Dendritic cell treated with granulocyte-macrophage colony-stimulating factor and Interleukin-4, amounts not matched to agents 40 ng/mL and 50 ng/mL, for 4 days (primary cell): ENCODE measurements around the gene PHEX.

Experiments used
- H3K27ac Mint-ChIP-seq: one replicate; pipeline ENCODE4 v1.8.0; 2022; ENCODE audit warnings: mild to moderate bottlenecking, mixed read lengths
- H3K27me3 Mint-ChIP-seq: one replicate; pipeline ENCODE4 v1.8.0; 2022; ENCODE audit warnings: mild to moderate bottlenecking, mixed read lengths
- H3K36me3 Mint-ChIP-seq: one replicate; pipeline ENCODE4 v1.8.0; 2022; ENCODE audit warnings: low read depth, mixed read lengths
- H3K4me1 Mint-ChIP-seq: one replicate; pipeline ENCODE4 v1.8.0; 2022; ENCODE audit warnings: low read depth, mixed read lengths
- H3K4me3 Mint-ChIP-seq: one replicate; pipeline ENCODE4 v1.8.0; 2022; ENCODE audit warnings: mild to moderate bottlenecking, moderate library complexity, mixed read lengths
- H3K9me3 Mint-ChIP-seq: one replicate; pipeline ENCODE4 v1.8.0; 2022; ENCODE audit warnings: mixed read lengths
- intact Hi-C: fragments of 100-400 bp; cut with micrococcal nuclease; formaldehyde crosslinking; loops from one replicate; pipeline ENCODE4 v1.15.0; 2022

PHEX gene

GRCh38 chrX:22164770-22165388, 132.8 kb downstream of the PHEX start:
- Mint-ChIP-seq H3K27ac (no peak overlapping the region), H3K4me1 (no peaks in the 10 kb centered on the region), H3K9me3 (no peaks in the 10 kb centered on the region), H3K27me3 (no peaks in the 10 kb centered on the region), H3K36me3 (no peaks in the 10 kb centered on the region), H3K4me3 (no peak overlapping the region)
- intact Hi-C loops = no loop called here

DNA sequence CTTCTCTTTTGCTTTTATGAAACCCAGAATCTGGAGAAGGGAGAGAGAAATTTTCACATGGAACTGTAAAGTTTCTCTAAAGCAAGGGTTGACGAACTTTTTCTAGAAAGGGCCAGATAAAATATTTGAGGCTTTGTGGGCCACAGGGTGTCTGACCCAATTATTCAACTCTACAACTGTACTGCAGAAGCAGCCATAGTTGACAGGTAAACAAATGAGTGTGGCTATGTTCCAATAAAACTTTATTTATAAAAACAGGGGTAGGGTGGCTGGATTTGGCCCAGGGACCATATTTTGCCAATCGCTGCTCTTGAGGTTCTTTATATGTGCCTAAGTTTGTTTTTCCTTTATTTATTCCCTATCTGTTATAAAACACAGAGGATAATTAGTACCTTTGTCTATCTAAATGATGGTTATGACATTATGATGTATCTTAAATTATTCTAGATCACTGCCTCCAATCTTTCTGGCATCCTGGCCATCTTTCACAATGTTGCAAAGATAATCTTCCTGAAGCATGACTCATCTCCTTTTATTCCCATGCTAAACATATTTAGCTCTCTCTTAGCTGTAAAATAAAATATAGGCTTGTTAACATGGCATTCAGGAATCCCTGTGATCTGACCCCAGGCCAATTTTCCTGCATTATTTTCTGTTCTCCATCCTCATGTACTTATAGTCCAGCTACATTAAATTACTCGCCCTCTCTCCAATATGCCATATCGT, 133.8 kb downstream of the PHEX start:
- no peaks in the 10 kb centered on the region for H3K27me3 Mint-ChIP-seq
- no peaks in the 10 kb centered on the region for H3K36me3 Mint-ChIP-seq
- H3K9me3 Mint-ChIP-seq = no peaks in the 10 kb centered on the region
- no peaks in the 10 kb centered on the region for H3K4me1 Mint-ChIP-seq
- no peak overlapping the region for H3K4me3 Mint-ChIP-seq
- no peak overlapping the region for H3K27ac Mint-ChIP-seq
- intact Hi-C loops = no loop called here

DNA sequence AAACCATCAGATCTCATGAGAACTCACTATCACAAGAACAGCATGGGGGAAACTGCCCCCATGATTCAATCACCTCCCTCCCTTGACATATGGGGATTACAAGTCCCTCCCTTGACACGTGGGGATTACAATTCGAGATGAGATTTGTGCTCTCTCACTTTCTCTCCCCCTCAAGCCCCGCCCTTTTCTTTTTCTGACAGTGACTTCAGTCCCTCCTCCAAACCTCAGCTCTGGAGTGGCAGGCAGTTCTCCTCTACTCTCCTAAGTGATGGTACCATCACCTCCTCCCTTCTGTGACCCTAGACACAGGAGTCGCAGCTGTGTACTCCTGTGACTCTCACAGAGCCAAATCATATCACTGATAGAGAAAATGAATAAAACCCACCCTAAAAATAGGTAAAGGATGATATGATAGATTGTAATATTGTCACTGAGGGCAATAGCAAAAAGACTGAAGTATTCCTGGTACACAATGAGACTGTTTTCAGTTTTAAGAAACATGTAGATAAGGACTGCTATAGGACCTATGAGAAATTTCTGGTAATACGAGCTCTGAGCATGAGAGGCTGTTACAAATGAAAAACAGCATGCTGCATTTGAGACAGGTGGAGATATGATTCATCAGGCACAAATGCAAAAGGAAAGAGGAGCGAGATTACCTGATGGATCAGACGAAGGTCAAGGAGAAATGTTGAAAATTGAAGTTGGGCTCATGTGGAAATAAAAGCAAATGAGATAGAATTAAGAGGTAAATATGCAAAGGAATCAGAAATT, 139.3 kb downstream of the PHEX start:
- Mint-ChIP-seq H3K9me3 (no peaks in the 10 kb centered on the region), H3K27me3 (peaks cover 1% of the 10 kb centered on the region), H3K4me3 (no peak overlapping the region), H3K27ac (no peak overlapping the region), H3K36me3 (no peaks in the 10 kb centered on the region), H3K4me1 (no peaks in the 10 kb centered on the region)
- intact Hi-C loops = no loop called here

GRCh38 chrX:22173966-22174365, 141.8 kb downstream of the PHEX start:
- Mint-ChIP-seq H3K4me3 (no peak overlapping the region), H3K27ac (no peak overlapping the region), H3K9me3 (no peaks in the 10 kb centered on the region), H3K36me3 (no peaks in the 10 kb centered on the region), H3K27me3 (peaks cover 1% of the 10 kb centered on the region), H3K4me1 (no peaks in the 10 kb centered on the region)
- intact Hi-C loops = no loop called here

DNA sequence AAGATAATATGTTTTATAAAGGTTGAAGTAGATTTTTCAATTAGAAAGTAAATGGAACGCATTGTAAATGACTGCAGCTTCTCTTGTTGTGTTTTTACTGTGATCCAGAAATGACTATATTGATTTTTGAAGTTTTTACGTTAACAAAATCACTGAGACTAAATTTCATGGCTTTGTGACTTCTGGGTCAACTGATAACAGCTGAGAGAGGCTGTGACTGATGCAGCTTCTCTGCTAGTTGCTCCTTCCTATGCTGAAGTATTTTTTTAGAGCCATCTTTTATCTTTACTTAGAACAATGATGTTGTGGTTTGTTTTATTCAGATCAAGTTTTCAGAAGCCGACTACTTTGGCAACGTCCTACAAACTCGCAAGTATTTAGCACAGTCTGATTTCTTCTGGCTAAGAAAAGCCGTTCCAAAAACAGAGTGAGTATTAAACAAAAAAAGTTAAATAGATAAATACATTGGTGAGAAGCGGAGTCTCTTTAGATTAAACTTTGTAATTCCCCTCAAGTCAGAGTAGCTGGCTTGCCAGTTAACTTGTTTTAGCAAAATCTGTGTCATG, 145.9 kb downstream of the PHEX start:
- no peaks in the 10 kb centered on the region for H3K36me3 Mint-ChIP-seq
- no peaks in the 10 kb centered on the region for H3K9me3 Mint-ChIP-seq
- H3K27me3 Mint-ChIP-seq = no peaks in the 10 kb centered on the region
- intact Hi-C loops = no loop called here
- no peaks in the 10 kb centered on the region for H3K4me1 Mint-ChIP-seq
- no peak overlapping the region for H3K27ac Mint-ChIP-seq
- no peak overlapping the region for H3K4me3 Mint-ChIP-seq

- Mint-ChIP-seq H3K27me3 (peaks cover 1% of the 10 kb centered on the region), H3K4me3 (no peak overlapping the region), H3K36me3 (no peaks in the 10 kb centered on the region), H3K27ac (no peak overlapping the region), H3K9me3 (no peaks in the 10 kb centered on the region), H3K4me1 (no peaks in the 10 kb centered on the region)
- intact Hi-C loops = no loop called here
Measured at GRCh38 chrX:22184096-22184495, 152.0 kb downstream of the PHEX start.

DNA sequence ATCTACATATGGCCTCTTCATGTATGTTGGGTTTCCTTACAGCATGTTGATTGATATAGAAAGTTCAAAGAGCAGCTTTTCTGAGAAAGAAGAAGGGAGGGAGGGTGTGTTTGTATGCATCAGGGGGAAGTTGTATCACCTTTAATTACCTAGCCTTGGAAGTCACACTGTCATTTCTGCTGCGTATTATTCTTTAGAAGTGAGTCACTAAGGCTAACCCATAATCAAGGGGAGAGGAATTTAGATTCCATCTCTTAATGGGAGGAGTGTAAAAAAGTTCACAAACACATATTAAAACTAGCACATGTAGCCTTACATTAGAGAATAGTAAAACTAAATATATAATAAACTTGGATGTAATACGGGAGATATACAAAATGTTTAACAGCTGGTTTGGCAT, 154.0 kb downstream of the PHEX start:
- H3K4me1 Mint-ChIP-seq = no peaks in the 10 kb centered on the region
- peaks cover 1% of the 10 kb centered on the region for H3K27me3 Mint-ChIP-seq
- intact Hi-C loops = no loop called here
- H3K36me3 Mint-ChIP-seq = no peaks in the 10 kb centered on the region
- no peak overlapping the region for H3K4me3 Mint-ChIP-seq
- no peaks in the 10 kb centered on the region for H3K9me3 Mint-ChIP-seq
- H3K27ac Mint-ChIP-seq = no peak overlapping the region

DNA sequence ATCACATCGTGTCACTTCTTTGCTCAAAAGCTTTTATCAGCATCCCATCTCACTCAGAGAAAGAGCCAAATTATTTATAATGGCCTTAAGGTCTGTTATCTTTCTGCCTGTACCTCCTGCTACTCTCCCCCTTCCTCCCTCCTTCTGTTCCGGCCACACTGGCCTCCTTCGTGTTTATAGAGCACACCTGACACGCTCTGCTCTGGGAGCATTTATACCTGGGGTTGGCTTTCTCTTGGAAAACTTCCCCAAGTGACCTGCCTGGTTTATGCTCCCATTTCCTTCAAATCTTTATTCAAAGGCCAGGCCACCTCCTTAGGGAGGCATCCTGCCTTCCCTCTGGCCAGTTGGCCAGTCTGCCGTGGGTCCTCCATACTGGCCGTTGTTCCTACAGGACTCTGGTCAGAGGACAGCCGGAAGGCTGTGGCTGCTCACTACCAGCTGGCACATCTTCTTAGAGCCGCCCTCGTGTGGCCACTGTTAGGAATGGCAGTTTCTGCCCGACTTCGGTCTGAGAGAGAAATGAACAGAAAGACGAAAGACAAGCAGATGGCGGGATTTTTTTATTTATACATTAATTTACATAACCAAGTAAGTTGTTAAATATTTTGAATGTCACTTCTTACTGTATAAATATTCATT, 160.4 kb downstream of the PHEX start:
- intact Hi-C loops = loop anchor here (2.0 to 5.0 kb wide), 2 partner anchors 208 to 355 kb away; partner anchors contain the start of gene MBTPS2
- Mint-ChIP-seq H3K4me3 (no peak overlapping the region), H3K9me3 (no peaks in the 10 kb centered on the region), H3K27ac (no peak overlapping the region), H3K27me3 (peaks cover 3% of the 10 kb centered on the region), H3K36me3 (no peaks in the 10 kb centered on the region), H3K4me1 (peaks cover 5% of the 10 kb centered on the region)

GRCh38 chrX:22193851-22194659, 161.9 kb downstream of the PHEX start:
- Mint-ChIP-seq H3K36me3 (no peaks in the 10 kb centered on the region), H3K27me3 (peaks cover 3% of the 10 kb centered on the region), H3K9me3 (no peaks in the 10 kb centered on the region), H3K27ac (no peak overlapping the region), H3K4me3 (no peak overlapping the region), H3K4me1 (peaks cover 5% of the 10 kb centered on the region)
- intact Hi-C loops = loop anchor here (2.0 to 5.0 kb wide), 2 partner anchors 209 to 357 kb away; partner anchors contain the start of gene MBTPS2

- H3K4me3 Mint-ChIP-seq = no peak overlapping the region
- H3K27ac Mint-ChIP-seq = no peak overlapping the region
- intact Hi-C loops = loop anchor here (5.0 kb wide), 1 partner anchor 357 kb away; the partner anchor contains the start of gene MBTPS2
- peaks cover 5% of the 10 kb centered on the region for H3K4me1 Mint-ChIP-seq
- H3K36me3 Mint-ChIP-seq = no peaks in the 10 kb centered on the region
- peaks cover 3% of the 10 kb centered on the region for H3K27me3 Mint-ChIP-seq
- no peaks in the 10 kb centered on the region for H3K9me3 Mint-ChIP-seq
Measured at GRCh38 chrX:22194660-22194945, 162.5 kb downstream of the PHEX start.

DNA sequence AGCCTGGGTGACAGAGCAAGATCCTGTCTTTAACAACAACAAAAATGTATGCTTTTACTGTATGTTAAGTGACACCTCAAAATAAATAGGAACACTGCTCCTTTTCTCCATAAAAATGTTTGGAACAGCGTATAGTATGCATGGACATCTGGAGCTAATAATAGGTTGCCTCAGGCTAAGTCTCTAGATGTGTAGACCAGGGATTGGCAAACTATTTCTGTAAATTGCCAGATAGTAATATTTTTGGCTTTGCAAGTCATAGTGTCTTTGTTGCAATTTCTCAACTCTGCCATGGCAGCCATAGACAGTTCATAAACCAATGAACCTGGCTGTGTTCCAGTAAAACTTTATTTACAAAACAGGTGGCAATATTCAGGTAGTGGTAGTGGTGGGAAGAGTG, 164.0 kb downstream of the PHEX start:
- Mint-ChIP-seq H3K4me3 (no peak overlapping the region), H3K9me3 (no peaks in the 10 kb centered on the region), H3K27me3 (peaks cover 3% of the 10 kb centered on the region), H3K36me3 (no peaks in the 10 kb centered on the region), H3K4me1 (peaks cover 5% of the 10 kb centered on the region), H3K27ac (no peak overlapping the region)
- intact Hi-C loops = no loop called here

- no peaks in the 10 kb centered on the region for H3K27me3 Mint-ChIP-seq
- H3K27ac Mint-ChIP-seq = no peak overlapping the region
- H3K9me3 Mint-ChIP-seq = no peaks in the 10 kb centered on the region
- no peak overlapping the region for H3K4me3 Mint-ChIP-seq
- intact Hi-C loops = no loop called here
- no peaks in the 10 kb centered on the region for H3K4me1 Mint-ChIP-seq
- H3K36me3 Mint-ChIP-seq = no peaks in the 10 kb centered on the region
Measured at GRCh38 chrX:22202251-22202650, 170.1 kb downstream of the PHEX start.

DNA sequence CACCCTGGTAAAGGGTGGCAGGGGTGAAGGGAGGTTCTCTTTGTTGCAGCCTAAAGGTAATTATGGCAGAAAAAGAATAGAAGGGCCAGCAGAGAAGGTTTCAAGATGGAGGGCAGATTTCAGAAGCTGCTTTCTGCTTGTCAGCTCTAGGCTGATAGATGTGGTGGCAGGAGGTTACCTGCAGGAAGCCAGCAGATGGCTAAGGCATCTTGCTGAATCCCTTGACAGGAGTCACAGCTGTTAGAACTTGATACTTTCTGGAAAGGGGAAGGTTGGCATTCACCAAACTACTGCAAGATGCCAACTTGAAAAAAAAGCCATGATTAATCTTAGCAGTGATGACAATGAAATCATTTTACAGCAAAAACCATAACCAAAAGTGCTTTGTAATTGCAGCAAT, 171.1 kb downstream of the PHEX start:
- H3K9me3 Mint-ChIP-seq = no peaks in the 10 kb centered on the region
- no peak overlapping the region for H3K27ac Mint-ChIP-seq
- H3K36me3 Mint-ChIP-seq = no peaks in the 10 kb centered on the region
- H3K27me3 Mint-ChIP-seq = no peaks in the 10 kb centered on the region
- no peaks in the 10 kb centered on the region for H3K4me1 Mint-ChIP-seq
- no peak overlapping the region for H3K4me3 Mint-ChIP-seq
- intact Hi-C loops = no loop called here
